Measurements from ENCODE around the gene LGALS1. TPM values are rescaled to one million over a fixed set of nuclear protein-coding genes. Genes with fewer than 3 reads are reported as not detected.

LGALS1 gene
- total and polyA plus RNA-seq, 2 experiments from 2014 or later: 568 to 780 TPM

DNA sequence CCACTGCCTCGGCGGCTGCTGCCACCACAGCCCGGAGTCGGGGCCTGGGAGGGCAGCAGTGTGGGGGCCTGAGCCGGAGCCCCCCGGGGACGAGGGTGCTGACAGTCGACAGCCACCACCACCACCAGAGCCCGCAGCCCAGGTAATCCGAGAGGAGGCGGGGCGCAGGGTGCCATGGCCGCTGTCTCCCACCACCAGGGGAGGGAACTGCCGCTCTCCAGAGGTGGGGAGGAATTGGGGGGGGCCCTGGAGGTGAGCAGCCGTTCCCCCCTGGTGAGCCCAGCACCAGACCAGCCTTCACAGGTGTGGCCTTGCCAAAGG is 34.0 kb downstream of the LGALS1 start:
- TF ChIP-seq EZH2 (IDR thresholded peaks at IDR 0.05; ENCODE audit: borderline replicate concordance): no peak
- TF ChIP-seq, protein P1, sequence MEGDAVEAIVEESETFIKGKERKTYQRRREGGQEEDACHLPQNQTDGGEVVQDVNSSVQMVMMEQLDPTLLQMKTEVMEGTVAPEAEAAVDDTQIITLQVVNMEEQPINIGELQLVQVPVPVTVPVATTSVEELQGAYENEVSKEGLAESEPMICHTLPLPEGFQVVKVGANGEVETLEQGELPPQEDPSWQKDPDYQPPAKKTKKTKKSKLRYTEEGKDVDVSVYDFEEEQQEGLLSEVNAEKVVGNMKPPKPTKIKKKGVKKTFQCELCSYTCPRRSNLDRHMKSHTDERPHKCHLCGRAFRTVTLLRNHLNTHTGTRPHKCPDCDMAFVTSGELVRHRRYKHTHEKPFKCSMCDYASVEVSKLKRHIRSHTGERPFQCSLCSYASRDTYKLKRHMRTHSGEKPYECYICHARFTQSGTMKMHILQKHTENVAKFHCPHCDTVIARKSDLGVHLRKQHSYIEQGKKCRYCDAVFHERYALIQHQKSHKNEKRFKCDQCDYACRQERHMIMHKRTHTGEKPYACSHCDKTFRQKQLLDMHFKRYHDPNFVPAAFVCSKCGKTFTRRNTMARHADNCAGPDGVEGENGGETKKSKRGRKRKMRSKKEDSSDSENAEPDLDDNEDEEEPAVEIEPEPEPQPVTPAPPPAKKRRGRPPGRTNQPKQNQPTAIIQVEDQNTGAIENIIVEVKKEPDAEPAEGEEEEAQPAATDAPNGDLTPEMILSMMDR (IDR thresholded peaks at IDR 0.05; ENCODE audit: poor library complexity): no peak
- TF ChIP-seq EZH2phosphoT487 (IDR thresholded peaks at IDR 0.05; ENCODE audit: low read depth, severe bottlenecking, unreplicated experiment): no peak
- Histone ChIP-seq H2AFZ (no peak overlapping the region), H3K4me3 (no peak overlapping the region), H3K36me3 (replicated peaks; ENCODE audit: insufficient read depth, low read depth) (no peaks in the 10 kb centered on the region), H3K27me3 (no peaks in the 10 kb centered on the region), H3K79me2 (no peaks in the 10 kb centered on the region), H3K4me1 (ENCODE audit: insufficient read depth) (no peaks in the 10 kb centered on the region), H3K9me2 (replicated peaks; ENCODE audit: insufficient read depth) (no peaks in the 10 kb centered on the region), H3K4me2 (no peak overlapping the region), H3K9me3 (ENCODE audit: low read depth) (no peaks in the 10 kb centered on the region), H3K27ac (no peak overlapping the region), H4K20me1 (ENCODE audit: insufficient read depth, poor library complexity, severe bottlenecking) (no peaks in the 10 kb centered on the region)
- no peak for DNase-seq (ENCODE audit: low spot score)
- 98% methylated on average over 12 of the region's 15 CpGs for WGBS (ENCODE audit: low lambda C conversion rate, missing lambda C conversion rate)

DNA sequence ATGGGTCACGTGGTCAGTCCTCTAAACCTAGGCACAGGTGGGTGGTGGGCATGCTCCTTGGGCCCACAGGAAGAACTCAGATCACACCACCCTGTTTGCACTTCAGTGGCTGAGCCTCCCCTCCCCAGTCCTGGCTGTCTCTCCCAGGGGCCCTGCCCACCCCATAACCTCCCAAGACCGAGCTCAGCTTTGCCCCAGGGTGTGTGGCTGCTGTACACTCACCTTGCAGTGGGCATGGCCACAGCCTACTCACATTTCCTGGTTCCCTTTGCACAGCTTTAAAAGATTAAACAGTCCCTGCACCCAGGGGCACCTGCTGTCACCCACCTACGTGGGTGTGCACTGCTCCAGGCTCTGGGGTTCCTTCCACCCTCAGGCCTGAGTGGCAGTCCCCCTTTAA is 35.2 kb downstream of the LGALS1 start:
- H3K27ac ChIP-seq: no peak overlapping the region
- H3K27me3 ChIP-seq: no peaks in the 10 kb centered on the region
- WGBS (ENCODE audit: low lambda C conversion rate, missing lambda C conversion rate): 95% methylated on average over 3 of the region's 3 CpGs
- TF ChIP-seq, protein P1 (IDR thresholded peaks at IDR 0.05; ENCODE audit: poor library complexity): no peak
- TF ChIP-seq EZH2 (IDR thresholded peaks at IDR 0.05; ENCODE audit: borderline replicate concordance) (no peak), EZH2phosphoT487 (IDR thresholded peaks at IDR 0.05; ENCODE audit: low read depth, severe bottlenecking, unreplicated experiment) (no peak)
- H3K36me3 ChIP-seq (replicated peaks; ENCODE audit: insufficient read depth, low read depth): no peaks in the 10 kb centered on the region
- H3K4me1 ChIP-seq (ENCODE audit: insufficient read depth): no peaks in the 10 kb centered on the region
- no peak for DNase-seq (ENCODE audit: low spot score)
- H3K9me2 ChIP-seq (replicated peaks; ENCODE audit: insufficient read depth): no peaks in the 10 kb centered on the region
- no peak overlapping the region for H2AFZ ChIP-seq
- no peaks in the 10 kb centered on the region for H4K20me1 ChIP-seq (ENCODE audit: insufficient read depth, poor library complexity, severe bottlenecking)
- no peak overlapping the region for H3K4me3 ChIP-seq
- H3K9me3 ChIP-seq (ENCODE audit: low read depth): no peaks in the 10 kb centered on the region
- H3K79me2 ChIP-seq: no peaks in the 10 kb centered on the region
- no peak overlapping the region for H3K4me2 ChIP-seq

DNA sequence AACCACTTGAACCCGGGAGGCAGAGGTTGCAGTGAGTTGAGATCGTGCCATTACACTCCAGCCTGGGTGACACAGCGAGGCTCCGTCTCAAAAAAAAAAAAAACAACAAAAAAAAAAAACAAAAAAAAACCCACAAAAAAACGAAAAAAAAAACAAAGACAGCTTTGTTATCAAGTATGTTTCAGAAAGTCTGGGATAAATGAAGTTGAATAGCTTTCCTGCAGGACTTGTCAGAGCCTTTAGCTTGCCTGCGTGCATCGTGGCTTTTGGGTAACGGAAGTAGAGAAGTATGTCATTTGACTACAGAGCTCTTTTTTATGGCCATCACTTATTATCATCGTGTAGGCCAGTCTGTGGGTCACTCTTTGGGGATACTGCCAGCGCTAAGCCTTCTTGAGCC is 36.1 kb downstream of the LGALS1 start:
- no peaks in the 10 kb centered on the region for H3K79me2 ChIP-seq
- H2AFZ ChIP-seq: no peak overlapping the region
- DNase-seq (ENCODE audit: low spot score): no peak
- no peak overlapping the region for H3K4me3 ChIP-seq
- WGBS (ENCODE audit: low lambda C conversion rate, missing lambda C conversion rate): 93% methylated on average over 8 of the region's 10 CpGs
- H3K4me2 ChIP-seq: no peak overlapping the region
- H3K27ac ChIP-seq: no peak overlapping the region
- no peaks in the 10 kb centered on the region for H4K20me1 ChIP-seq (ENCODE audit: insufficient read depth, poor library complexity, severe bottlenecking)
- no peak for TF ChIP-seq EZH2phosphoT487 (IDR thresholded peaks at IDR 0.05; ENCODE audit: low read depth, severe bottlenecking, unreplicated experiment)
- TF ChIP-seq, protein P1 (IDR thresholded peaks at IDR 0.05; ENCODE audit: poor library complexity): no peak
- no peak for TF ChIP-seq EZH2 (IDR thresholded peaks at IDR 0.05; ENCODE audit: borderline replicate concordance)
- H3K4me1 ChIP-seq (ENCODE audit: insufficient read depth): no peaks in the 10 kb centered on the region
- no peaks in the 10 kb centered on the region for H3K27me3 ChIP-seq
- H3K36me3 ChIP-seq (replicated peaks; ENCODE audit: insufficient read depth, low read depth): no peaks in the 10 kb centered on the region
- H3K9me2 ChIP-seq (replicated peaks; ENCODE audit: insufficient read depth): no peaks in the 10 kb centered on the region
- no peaks in the 10 kb centered on the region for H3K9me3 ChIP-seq (ENCODE audit: low read depth)

DNA sequence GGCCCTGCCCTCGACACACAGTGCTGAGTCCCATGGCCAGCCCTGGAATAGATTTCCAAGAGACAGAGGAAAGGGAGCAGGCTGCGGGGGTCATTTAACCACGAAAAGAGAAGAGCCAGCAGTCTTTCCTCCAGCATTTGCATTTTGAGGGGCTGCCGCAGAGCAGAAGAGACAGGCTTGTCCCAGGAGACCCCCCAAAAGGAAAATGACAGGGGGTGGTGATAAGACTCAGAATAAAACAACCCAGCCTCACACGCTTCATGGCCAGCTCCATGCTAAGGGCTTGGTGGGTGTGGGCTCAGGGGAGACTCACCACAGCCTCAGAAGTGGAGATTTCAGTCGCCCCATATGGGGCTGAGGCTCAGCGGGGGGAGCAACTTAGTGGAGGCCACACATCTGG is 38.3 kb downstream of the LGALS1 start:
- H3K27me3 ChIP-seq: no peaks in the 10 kb centered on the region
- 96% methylated on average over 7 of the region's 7 CpGs for WGBS (ENCODE audit: low lambda C conversion rate, missing lambda C conversion rate)

More for the DNA sequence above, 38.3 kb downstream of the LGALS1 start:
- Histone ChIP-seq H3K9me2 (replicated peaks; ENCODE audit: insufficient read depth) (no peaks in the 10 kb centered on the region), H2AFZ (no peak overlapping the region), H3K79me2 (no peaks in the 10 kb centered on the region), H3K9me3 (ENCODE audit: low read depth) (no peaks in the 10 kb centered on the region), H3K4me1 (ENCODE audit: insufficient read depth) (no peaks in the 10 kb centered on the region), H4K20me1 (ENCODE audit: insufficient read depth, poor library complexity, severe bottlenecking) (no peaks in the 10 kb centered on the region), H3K36me3 (replicated peaks; ENCODE audit: insufficient read depth, low read depth) (no peaks in the 10 kb centered on the region), H3K27ac (no peak overlapping the region), H3K4me2 (no peak overlapping the region), H3K4me3 (no peak overlapping the region)
- no peak for TF ChIP-seq EZH2phosphoT487 (IDR thresholded peaks at IDR 0.05; ENCODE audit: low read depth, severe bottlenecking, unreplicated experiment)
- no peak for TF ChIP-seq EZH2 (IDR thresholded peaks at IDR 0.05; ENCODE audit: borderline replicate concordance)
- TF ChIP-seq, protein P1 (IDR thresholded peaks at IDR 0.05; ENCODE audit: poor library complexity): no peak
- no peak for DNase-seq (ENCODE audit: low spot score)

Measured in hepatocyte (in vitro differentiated cells).